GM12872 (cell line): ENCODE measurements around the gene MCF2L2.

Source experiments
- CTCF ChIP-seq: IDR thresholded peaks from 3 replicates; pipeline ENCODE4 v1.5.1; 2011; ENCODE audit warnings: low read depth, mild to moderate bottlenecking, low read length, moderate library complexity; ENCODE audit not compliant: insufficient read depth

The MCF2L2 gene

GRCh38 chr3:183283886-183284285, 144.5 kb downstream of the MCF2L2 start:
- no peak for TF ChIP-seq CTCF

GRCh38 chr3:183281126-183281797, 147.2 kb downstream of the MCF2L2 start:
- no peak for TF ChIP-seq CTCF

- TF ChIP-seq CTCF: no peak
Measured at GRCh38 chr3:183279371-183279770, 149.0 kb downstream of the MCF2L2 start.

- no peak for TF ChIP-seq CTCF
Measured at GRCh38 chr3:183278479-183279088, 149.8 kb downstream of the MCF2L2 start.

- no peak for TF ChIP-seq CTCF
Measured at GRCh38 chr3:183277260-183277659, 151.2 kb downstream of the MCF2L2 start.

- no peak for TF ChIP-seq CTCF
Measured at GRCh38 chr3:183275937-183276336, 152.5 kb downstream of the MCF2L2 start.

GRCh38 chr3:183275418-183275817, 153.0 kb downstream of the MCF2L2 start:
- no peak for TF ChIP-seq CTCF

GRCh38 chr3:183274609-183275008, 153.8 kb downstream of the MCF2L2 start:
- no peak for TF ChIP-seq CTCF
